GM18517 (cell line): ENCODE data around the gene HNRNPK.

Experiments used
- ATAC-seq: cut with Tn5 transposase; IDR thresholded peaks from one replicate; pipeline ENCODE4 v1.9.1; 2021; ENCODE audit warnings: mild to moderate bottlenecking, moderate library complexity; ENCODE audit not compliant: unreplicated experiment

Gene HNRNPK

DNA sequence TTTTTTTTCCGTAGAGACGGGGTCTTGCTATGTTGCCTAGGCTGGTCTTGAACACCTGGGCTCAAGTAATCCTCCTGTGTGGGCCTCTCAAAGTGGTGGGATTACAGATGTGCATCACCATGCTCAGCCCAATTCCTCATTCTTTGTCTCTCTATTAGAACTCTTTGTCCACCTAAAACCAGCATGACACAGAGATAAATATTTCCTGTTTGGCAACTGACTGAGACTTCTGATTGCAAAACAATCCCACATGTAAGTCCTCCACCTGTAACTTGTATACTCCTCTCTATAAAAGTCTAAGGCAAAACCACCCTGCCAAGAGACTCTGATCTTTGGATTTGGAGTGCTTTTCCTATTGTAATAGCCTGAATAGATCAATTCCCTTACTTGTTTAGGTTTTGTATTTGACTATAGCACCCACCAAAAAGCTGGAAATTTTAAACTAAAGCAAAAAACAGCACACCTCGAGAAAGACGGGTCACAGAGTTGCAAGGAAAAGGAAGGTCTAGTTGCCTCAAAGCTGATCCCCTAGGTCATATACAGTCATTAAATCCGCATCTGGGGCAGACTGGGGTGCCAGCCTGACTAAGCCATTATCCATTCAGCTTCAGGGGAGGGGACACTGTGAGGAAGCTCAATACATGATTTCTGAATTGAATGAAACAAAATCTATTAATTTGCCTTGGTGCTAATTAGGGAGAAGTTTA is 45.3 kb downstream of the HNRNPK start:
- ATAC-seq: no peak

DNA sequence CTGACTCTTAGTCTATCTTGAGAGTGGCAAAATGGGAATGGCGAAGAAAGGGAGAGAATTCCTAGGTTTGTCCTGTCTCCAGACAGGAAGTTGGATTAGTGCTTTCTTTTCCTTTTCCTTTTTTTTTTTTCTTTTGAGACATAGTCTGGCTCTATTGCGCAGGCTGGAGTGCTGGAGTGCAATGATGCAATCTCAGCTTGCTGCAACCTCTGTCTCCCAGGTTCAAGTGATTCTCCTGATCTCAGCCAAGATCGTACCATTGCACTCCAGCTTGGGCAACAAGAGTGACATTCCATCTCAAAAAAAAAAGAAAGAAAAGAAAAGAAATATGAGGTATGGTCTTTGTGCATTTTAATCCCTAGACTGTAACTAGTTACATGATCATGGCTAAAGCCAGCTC is 46.2 kb downstream of the HNRNPK start:
- no peak for ATAC-seq

DNA sequence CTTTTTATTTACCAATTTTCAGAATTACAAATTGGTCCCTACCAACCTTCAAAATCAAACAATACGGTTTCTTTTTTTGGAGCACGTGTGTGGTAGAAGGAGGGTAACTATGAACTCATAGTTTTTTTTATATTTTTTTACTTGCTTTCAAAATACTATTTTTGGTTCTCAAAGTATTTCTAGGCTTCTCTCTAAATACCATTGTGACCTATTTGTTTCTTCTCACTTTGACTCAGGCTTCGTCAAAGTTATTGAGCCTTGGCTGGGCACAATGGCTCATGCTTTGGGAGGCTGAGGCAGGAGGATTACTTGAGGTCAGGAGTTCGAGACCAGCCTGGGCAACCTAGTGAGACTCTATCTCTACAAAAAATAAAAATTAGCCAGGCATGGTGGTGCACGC is 47.2 kb downstream of the HNRNPK start:
- no peak for ATAC-seq

DNA sequence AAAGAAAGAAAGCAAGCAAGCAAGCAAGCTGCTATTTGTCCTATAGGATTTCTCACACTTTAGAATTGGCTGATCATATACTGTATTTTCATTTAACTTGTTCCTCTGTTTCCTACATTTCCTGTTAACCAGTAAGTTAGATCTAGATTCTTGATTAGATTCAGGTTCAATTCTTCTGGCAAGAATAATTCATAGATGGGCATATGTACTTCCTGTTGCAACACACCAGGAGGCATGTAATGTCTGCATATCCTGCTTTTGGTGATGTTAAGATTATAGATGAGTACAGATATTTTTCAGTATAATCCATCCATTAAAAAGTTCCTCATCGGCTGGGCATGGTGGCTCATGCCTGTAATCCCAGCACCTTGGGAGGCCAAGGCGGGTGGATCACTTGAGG is 48.0 kb downstream of the HNRNPK start:
- ATAC-seq: no peak

DNA sequence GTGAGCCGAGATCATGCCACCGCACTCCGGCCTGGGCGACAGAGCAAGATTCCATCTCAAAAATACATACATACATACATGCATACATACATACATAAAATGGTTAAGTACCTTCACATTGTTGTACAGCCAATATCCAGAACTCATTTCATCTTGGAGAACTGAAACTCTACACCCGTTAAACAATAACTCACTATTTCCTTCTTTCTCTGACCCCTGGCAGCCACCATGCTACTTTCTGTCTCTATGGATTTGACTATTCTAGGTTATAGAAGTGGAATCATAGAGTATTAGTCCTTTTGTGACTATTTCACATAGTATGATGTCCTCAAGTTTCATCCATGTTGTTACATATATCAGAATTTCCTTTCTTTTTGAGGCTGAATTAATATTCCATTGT is 49.1 kb downstream of the HNRNPK start:
- ATAC-seq: no peak

DNA sequence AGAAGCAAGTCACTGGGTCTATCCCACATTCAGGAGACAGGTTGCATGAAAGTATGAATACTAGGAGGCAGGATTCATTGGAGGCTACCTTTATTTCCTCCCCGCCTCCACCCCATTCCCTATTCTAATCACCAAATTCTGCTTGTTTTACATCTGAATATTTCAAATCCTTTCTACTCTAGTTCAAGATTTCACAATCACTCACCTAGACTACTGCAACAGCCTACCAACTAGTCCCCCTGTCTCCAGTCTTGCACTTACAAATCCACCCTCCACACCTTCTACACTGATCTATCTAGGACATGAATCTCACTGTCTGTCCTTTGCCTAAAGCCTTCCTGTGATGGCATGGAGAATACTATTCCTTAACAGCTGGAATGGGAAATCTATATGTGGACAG is 52.4 kb downstream of the HNRNPK start:
- ATAC-seq: no peak

DNA sequence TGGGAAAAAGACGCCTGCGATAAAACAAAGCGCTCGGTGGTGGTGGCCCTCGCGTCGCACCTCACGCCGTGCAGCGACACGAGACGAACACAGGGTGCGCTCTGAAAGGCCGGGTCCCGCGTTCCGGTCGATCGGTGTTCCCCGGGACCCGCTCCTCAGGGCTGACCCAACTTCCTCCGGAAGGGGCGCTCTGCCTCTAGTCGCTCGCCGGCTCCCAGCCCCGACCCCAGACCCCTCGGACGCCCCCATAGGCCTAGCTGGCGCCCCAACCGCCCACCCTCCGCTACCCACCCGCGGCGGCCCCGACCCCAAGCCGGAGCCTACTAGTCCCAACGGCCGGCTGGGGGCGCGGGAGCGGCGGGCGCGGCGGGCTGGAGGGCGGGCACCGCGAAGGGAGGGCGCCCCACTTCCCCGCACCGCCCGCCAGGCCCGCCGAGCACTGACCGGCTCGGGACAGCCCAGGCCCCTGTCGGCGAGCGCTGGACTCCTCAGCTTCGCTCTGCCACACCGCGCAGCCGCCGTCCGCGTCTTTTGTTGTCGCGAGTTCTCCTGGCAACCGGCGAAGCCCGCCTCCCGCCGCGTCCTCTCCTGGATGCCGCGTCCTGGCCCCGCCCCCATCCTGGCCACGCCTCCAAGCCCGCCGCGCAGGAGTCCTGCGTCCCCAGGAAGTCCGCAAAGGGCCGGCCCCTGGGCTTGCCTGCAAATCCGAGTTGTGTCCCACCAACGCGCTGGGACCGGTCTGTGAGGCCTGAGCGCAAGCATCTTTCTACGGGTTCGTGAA is 58.9 kb downstream of the HNRNPK start, which contains the start of gene KIF27:
KIF27 (minus strand) TSS at position 506 of the 781 bp plus-strand sequence. CDS start 5,841 bp downstream, outside the sequence.
- ATAC-seq: peak; percentile 88

DNA sequence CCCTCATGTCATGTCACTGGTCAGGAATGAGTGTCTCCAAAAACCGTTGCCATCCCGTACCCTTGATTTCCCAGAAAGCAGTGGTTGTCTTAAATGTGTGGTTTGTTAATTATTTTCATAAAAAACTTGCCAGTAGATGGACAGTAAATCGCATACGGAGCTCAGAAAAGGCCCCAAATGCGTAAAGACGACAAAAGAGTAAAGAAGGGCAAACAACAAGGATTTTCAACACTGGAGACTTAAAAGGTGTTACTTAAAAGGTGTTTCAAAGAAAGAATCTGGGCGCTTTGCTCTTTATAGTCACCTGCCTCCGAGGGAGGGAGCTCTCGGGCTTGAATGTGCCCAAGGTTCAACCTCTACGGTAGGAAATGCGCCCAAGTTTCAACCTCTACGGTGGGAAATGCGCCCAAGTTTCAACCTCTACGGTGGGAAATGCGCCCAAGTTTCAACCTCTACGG is 59.5 kb downstream of the HNRNPK start:
- ATAC-seq: peak; percentile 21

DNA sequence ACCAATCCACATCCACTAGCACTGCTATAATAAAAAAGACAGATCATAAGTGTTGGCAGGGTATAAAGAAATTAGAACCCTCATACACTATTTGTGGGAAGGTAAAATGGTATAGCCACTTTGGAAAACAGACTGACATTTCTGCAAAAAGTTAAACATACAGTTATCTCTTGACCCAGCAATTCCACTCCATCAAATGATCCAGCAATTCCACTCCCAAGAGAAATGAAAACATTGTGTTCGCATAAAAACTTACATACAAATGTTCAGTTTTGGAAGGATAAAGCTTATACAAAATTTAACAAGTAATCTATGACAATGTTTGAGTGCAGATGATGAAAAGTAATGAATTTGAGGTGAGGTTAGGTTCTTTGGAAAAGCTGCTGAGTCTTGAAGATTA is 60.9 kb downstream of the HNRNPK start:
- ATAC-seq: no peak
